GM18909 (cell line): ENCODE results near the gene XKR8.
"Not testable (repeated sequence)": the region's sequence is repeated elsewhere in the genome, so short reads cannot be mapped to it uniquely, and the experiment has no call there.

Experiments
- ATAC-seq: cut with Tn5 transposase; IDR thresholded peaks from one replicate; pipeline ENCODE4 v1.9.1; 2021; ENCODE audit warnings: mild to moderate bottlenecking; ENCODE audit not compliant: unreplicated experiment, poor library complexity

Gene XKR8

DNA sequence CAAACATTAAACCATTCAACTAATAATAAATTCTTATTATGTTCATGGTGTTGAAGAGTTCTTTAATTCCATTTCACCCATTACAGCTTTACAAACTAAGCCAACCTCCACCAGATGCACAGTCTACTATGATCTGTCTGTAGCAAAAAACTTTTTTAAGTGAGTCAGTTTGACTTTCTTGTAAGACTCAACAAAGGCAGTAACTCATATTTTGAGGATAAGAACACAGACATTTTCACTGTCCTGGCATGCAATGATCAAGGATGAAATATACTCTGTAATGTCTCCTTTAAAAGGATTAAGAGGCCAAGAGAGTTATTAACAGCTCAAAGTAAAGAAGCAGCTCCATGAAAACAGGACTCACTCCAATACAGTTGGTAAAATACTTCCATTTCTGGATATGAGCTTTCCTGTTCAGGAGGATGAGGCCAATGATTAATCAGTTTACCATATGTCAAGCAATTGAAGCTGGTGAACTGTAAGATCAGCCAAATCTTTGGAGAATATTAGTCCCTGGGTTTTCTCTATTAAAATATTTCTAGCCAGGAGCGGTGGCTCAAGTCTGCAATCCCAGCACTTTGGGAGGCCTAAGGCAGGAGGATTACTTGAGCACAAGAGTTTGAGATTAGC, 20.6 kb downstream of the XKR8 start:
- no peak for ATAC-seq

DNA sequence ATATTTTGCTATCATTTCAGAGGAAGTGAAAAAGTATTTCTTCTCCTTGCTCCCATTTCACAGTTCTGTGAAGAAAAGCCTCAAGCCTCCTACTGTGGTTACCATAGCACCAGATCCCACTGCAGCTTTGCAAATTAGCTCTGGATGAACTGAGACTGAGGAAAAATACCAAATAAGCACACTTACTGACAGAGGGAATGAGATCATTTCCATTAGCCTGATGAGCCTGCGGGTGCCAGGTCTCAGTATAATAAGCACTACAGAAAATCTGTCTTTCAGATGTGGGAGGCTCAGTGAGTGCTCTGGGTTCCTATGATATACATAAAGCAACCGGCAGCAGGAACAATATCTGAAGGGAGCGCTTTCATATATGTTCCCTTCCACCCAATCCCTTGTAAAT, 21.4 kb downstream of the XKR8 start:
- ATAC-seq = no peak

DNA sequence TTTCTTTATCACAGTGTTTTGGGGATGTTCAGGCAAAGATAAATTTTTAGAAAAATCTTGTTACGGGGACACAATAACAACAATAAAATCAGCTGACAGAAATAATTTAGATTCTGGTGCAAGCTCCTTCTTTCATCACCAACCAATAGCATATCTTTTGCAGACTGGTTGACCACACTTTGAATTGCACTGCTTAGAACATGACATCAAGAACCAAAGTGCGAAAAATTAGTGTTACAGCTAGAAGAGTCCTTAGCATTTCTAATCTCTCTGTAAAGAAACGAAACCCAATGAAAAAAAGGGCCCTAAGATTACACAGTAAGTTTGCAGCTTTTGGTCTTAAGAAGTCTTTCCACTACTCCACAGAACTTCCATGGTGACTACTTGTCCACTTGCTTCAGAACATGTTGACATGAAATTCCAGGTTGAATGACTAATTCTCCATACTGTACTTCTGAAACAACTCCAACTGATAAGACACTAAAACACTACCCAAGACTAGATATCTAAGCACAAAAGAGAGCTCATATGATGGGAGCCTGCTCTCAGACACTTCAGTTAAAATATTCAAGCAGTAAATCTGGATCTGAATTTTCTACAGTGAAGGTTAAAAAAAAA, 31.3 kb downstream of the XKR8 start:
- no peak for ATAC-seq

DNA sequence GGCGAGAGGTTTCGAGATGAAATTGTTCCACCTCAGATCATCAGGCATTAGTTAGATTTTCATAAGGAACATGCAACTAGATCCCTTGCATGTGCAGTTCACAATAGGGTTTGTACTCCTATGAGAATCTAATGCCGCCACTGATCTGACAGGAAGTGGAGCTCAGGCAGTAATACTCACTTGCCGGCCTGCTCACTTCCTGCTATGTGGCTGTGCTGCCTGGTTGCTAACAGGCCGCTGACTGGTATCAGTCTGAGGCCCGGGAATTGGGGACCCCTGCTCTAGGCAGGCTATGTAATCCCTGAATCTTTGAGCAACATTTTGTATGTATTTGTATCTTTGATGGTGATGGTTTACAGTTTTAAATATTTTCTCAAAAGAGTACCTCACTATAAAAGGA, 32.5 kb downstream of the XKR8 start:
- ATAC-seq = no peak

DNA sequence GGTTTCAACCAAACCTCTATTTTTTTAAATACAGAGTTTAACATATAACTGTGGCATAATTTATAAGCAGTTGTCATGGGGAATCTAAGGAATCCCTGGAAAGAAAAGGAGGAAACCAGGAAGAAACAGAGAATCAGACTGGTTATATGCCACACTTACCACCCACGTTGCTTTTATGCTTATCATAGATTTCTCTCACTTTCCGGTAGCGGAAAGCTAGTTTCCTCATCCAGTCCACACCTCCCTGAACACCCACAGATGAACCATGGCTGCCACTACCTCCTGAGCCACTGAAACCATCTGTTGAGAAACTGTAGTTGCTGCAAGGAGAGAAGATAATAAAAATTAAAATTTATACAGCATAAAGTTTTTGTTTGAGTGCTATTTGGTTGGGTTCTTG, 33.5 kb downstream of the XKR8 start:
- no peak for ATAC-seq

DNA sequence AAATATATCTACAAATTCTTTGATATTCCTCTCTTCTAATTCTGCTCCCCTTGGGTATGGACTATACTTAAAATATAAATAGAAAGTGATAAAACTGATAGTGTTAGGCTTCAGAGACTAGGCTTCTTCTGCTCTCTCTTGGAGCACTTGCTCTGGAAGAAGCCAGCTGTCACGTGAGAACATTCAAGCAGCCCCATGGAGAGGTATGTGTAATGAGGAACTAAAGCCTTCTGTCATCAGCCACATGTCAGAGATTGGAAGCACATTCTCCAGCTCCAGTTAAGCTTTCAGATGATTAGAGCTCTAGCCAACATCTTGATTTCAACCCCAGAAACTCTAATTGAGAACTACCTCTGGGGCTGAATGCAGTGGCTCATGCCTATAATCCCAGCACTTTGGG, 34.3 kb downstream of the XKR8 start:
- ATAC-seq = no peak

DNA sequence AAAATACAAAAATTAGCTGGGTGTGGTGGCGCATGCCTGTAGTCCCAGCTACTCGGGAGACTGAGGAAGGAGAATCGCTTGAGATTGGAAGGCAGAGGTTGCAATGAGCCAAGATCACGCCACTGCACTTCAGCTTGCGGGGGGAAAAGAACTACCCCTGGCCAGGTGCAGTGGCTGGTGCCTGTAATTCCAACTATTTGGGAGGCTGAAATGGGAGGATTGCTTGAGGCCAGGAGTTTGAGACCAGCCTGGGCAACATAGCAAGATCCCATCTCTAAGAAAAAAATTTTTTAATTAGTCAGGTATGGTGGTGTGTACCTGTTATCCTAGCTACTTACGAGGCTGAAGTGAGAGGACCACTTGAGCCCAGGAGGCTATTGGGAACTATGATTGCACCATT, 34.8 kb downstream of the XKR8 start:
- not testable (repeated sequence) for ATAC-seq

DNA sequence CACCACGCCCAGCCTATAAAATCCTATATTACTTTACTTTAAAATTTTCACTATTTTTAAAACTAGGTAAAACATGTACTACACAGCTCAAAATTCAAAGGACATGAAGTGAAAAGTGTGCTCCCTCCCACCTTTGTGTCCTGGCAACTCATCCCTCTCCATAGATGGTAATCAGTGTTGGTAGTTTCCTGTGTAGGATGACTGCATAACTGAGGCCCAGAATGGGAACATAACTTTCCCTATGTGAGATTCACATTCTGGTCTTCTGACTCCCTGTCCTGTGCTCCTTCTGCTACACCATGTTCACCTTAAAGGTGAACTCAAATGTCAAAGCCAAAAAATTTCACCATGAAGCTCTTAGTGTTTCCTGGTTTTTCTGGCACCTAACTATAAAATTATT, 39.3 kb downstream of the XKR8 start:
- ATAC-seq = no peak

DNA sequence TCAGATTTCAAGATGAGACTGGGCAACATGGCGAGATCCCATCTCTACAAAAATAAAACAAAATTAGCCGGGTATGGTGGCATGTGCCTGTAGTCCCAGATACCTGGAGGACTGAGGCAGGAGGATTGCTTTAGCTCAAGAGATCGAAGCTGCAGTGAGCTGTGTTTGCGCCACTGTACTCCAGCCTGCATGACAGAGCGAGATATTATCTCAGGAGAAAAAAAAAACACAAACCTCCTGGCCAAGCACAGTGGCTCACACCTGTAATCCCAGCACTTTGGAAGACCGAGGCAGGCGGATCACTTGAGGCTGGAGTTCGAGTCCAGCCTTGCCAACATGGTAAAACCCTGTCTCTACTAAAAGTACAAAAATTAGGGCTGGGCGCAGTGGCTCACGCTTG, 42.8 kb downstream of the XKR8 start:
- ATAC-seq = no peak

DNA sequence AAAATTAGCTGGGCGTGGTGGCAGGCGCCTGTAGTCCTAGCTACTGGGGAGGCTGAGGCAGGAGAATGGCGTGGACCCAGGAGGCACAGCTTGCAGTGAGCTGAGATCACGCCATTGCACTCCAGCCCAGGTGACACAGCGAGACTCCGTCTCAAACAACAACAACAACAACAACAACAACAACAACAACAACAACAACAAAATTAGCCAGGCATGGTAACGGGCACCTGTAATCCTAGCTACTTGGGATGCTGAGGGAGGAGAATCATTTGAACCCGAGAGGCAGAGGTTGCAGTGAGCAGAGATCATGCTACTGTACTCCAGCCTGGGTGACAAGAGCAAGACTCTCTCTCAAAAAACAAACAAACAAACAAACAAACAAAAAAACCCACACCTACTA, 43.3 kb downstream of the XKR8 start:
- ATAC-seq = not testable (repeated sequence)

DNA sequence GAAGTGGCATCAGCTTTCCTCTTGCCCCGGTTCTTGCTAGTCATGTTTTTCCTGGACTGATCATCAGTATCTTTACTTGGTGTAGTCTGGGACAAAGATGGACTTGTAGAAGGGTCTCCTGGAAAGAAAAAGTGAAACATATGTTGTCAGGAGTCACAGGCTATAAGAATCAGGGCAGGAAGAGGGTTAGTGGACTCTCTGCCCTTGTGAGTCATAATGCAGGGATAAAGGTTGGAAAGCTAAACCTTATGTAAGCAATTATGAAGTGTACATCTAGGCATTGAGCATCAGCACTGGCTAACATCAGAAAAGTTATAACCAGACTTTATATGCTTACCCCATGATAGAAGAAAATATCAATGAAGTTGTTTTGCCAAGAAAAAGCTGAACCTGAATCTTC, 51.2 kb downstream of the XKR8 start:
- ATAC-seq = no peak
